Neural progenitor cell (in vitro differentiated cells): ENCODE results near the gene NEK1.

Source experiments
- EZH2phosphoT487 ChIP-seq: fragments of 200-600 bp; sonication (generic); IDR thresholded peaks from 2 replicates; pipeline ENCODE4 v1.6.1; 2017; ENCODE audit warnings: antibody characterized with exemption
- TF ChIP-seq, protein P1 (sequence below): fragments of 200-600 bp; sonication (generic); IDR thresholded peaks from 2 replicates; pipeline ENCODE4 v1.5.1; 2017; ENCODE audit warnings: antibody characterized with exemption, mild to moderate bottlenecking

DNA sequence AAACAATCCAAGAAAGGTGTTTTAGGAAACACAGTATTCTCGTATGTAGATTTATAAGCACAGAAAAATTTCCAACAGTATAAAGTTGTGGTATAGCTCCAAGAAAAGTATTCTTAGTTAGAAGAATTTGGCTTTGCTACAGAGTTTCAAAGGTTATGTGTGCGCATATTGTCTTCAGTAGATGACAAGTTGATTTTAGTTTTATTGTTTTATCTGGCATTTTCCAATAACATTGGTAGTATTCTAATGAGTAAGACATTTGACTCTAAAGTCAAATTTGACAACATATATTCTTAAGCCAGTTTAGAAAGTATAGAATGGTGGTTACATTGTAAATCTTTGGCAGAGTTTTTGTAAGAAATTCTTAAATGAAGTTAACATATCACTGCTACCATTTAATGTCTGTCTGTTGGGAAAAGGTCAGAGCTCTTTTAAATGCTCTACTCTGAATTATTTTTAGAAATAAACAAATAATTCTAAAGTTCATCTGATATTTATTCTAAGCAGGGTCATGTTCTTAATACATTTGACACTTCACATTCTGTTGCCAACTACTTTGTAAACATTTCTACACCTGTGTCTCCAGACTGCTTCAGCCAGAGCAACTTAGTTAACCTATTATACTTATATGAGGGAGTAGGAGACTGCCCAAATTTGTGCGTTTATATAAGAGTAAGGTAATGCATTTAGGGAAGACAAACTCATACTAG, 38.0 kb upstream of the NEK1 start:
- TF ChIP-seq, protein P1, sequence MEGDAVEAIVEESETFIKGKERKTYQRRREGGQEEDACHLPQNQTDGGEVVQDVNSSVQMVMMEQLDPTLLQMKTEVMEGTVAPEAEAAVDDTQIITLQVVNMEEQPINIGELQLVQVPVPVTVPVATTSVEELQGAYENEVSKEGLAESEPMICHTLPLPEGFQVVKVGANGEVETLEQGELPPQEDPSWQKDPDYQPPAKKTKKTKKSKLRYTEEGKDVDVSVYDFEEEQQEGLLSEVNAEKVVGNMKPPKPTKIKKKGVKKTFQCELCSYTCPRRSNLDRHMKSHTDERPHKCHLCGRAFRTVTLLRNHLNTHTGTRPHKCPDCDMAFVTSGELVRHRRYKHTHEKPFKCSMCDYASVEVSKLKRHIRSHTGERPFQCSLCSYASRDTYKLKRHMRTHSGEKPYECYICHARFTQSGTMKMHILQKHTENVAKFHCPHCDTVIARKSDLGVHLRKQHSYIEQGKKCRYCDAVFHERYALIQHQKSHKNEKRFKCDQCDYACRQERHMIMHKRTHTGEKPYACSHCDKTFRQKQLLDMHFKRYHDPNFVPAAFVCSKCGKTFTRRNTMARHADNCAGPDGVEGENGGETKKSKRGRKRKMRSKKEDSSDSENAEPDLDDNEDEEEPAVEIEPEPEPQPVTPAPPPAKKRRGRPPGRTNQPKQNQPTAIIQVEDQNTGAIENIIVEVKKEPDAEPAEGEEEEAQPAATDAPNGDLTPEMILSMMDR: no peak
- TF ChIP-seq EZH2phosphoT487: no peak
